GM18873 (cell line): ENCODE data around the gene SH3RF3.

Experiments used
- ATAC-seq: cut with Tn5 transposase; IDR thresholded peaks from one replicate; pipeline ENCODE4 v1.9.1; 2021; ENCODE audit warnings: mild to moderate bottlenecking, moderate library complexity, moderate number of reproducible peaks; ENCODE audit not compliant: unreplicated experiment, low FRiP score

Gene SH3RF3

DNA sequence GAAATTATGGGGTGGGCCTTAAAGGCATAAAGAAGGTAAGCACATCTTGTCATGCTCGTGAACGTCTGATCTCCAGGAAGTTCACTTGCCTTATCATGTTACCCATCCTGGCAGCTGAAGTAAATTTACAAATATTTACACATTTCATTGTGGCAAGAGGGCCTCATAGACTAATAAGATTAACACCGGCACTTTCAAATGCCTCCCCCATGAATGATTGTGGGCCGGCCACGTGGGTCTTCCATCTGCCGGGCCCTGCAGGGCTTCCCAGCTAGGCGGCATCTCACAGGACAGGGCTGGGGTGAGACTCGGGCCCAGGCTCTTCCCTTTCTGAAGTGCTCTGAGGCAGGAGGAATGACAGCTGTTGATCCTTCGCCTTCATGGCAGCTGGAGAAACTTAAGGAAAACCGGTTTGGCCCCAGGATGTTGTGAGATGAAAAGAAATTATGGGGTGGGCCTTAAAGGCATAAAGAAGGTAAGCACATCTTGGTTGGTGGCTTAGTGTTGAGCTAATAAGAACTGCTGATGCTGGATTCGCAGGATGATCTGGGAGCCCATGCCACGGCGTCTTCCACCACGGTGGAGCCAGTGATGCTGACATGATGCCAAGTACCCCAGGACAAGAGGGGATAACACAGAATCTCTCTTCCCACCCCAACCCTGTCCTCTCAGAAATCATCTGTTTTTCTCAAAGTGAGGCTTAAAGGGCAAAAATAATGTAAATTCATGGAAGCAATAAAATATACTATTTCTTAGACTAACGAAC is 308.5 kb downstream of the SH3RF3 start:
- no peak for ATAC-seq

DNA sequence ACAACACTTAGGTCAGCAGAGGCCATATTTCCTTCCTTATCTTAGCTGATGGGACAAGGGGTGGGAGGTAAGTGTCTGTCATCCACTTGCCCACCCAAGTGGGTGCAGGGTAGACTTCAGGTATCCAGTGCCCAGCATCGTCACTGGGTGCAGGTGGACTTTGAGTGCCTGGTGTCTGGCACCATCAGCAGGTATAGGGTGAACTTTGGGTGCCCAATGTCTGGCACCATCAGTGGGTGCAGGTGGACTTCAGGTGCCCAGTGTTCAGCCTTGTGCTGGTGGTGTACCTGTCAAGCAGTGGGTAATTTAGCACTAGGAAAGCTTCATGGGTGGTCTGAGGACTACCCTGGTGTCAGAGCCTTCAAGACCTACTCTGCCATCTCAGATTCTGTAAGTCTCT is 309.1 kb downstream of the SH3RF3 start:
- no peak for ATAC-seq

DNA sequence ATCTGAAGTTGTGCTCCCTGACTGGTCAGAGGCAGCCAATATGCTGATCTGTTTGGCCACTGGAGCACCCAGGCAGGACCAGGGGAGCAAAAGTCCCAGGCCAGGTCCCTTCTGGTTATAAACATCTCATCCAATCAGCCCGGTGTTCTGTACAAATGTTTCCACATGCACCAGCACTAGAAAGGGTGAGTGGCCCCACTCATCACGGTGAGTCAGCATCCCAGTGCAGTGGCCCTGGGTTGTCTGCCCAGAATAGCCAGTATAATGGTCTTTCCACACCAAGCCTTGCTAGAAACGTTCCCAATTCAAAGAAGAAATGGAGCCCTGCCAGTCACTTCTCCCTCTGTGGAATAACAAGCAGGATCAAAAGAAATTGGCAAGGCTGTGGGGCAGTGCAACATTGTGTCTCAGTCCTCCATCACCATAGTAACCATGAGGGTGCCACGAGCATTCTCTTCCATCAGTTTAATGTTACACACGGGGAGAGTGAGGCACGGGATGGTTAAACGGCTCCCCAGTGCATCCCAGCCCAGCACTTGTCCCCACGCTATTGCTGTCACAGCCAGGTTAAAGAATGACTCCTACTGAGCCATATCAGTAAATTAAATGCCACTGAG is 309.9 kb downstream of the SH3RF3 start:
- no peak for ATAC-seq

DNA sequence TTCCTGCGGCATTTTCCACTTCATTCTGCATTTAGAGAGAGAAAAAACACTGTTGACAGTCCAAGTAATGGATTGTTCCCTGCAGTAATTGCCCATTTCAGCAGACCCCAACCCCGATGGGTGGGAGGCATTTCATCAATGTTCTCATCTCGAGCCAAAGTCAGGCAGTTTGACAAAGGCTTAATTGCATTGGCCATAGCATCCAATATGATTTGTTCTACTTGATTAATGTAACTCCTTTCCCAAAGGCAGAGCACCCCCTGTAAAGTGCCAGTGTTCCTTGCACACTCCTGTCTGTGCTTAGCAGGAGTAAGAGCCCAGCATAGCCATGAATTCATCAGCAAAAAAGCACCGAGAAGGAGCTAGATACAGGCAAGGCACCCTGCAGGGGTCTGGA is 310.4 kb downstream of the SH3RF3 start:
- ATAC-seq = no peak

DNA sequence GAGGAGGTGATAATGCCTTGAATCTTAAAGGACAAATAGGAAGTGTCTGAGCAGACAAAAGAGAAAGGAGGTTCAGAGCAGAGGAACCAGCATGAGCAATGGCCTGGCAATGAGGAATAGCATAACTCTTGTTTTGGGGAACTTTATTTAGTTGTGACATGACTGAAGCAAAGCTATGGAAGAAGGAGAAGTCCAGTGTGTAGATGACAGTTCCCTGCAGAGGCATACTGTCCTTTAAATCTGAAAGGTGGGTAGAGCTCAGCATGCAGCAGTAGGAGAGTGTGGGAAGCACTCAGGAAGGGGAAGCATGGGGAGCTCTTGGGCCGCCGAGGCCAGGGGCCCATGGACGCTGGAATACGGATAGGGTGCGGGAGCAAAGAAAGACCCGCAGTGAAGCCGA is 311.0 kb downstream of the SH3RF3 start:
- ATAC-seq = no peak

- no peak for ATAC-seq
Measured at GRCh38 chr2:109440499-109441156, 311.6 kb downstream of the SH3RF3 start.

GRCh38 chr2:109442715-109443319 is 313.8 kb downstream of the SH3RF3 start:
- ATAC-seq = no peak

DNA sequence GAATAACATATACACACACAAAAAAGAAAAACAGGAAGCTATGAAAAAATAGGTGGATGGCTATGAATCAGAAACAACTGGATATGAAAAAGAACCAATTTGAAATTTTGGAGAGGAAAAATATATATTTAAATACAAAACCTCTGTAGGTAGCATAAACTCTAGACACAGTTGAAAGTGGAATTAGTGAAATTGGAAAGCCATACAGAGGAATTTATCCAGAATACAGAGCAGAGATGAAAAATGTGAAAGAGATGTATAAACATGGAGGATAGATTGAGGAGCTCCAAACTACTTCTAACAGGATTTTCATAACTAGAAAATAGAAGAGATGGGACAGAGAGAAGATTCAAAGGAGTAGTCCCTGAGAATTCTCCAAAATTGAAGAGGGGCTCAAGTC is 315.9 kb downstream of the SH3RF3 start:
- ATAC-seq = no peak

DNA sequence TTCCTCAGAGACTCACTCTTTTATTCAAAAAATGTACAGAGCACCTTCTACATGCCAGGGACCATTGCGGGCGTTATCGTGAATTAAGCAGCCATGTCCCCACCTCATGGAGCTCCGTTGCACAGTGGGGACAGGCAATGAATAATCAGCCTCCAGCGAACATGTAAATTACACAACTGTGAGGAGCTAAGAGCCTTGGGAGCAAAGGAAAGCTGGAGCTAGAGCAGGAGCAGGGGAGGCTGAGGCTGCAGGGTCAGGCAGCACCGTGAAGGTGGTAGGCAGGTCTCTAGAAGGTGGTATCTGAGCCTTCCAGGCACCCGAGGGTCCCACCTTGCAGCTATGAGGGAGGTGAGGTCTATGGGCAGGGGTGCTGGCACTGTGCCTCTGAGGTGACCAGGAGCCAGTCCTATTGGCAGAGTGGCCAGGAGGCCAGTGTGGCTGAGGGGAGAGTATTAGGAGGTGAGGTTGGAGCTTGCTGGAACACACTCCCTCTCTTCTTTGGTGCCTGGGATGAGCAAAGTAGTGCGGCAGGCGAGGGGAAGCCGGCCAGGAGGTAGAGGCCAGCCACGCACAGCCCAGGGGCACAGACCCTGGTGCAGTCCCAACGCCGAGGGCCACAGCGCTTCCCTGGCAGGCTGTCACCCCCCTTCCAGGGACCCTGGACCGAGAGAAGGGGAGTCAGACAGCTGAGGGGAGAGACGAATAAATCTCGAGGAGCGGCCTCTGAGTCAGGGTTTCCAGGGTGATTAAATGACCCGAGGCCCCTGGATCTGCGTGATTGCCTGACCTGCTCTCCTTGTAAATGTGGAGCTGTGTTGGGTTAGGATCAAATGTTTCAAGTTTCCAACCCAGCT is 317.5 kb downstream of the SH3RF3 start:
- ATAC-seq = no peak

GRCh38 chr2:109447251-109447661 is 318.3 kb downstream of the SH3RF3 start:
- no peak for ATAC-seq

DNA sequence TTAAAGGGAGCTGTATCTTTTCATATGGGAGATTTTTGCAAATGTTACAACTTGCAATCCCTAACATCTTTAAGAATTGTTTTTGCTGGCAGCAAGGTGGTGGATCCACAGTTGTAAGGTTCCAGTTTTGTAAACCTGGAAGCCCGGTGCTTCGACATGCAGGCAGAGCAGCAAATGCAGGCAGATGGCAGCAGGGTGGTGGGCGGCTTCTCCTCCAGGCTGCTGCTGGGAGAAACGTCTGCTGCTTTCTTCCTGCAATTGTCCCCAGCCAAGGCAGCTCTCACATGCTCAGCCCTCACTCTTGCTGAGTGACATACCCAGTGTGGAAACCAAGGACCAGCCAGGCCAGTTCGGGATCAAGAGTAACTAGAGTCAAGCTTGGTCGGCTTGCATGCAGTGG is 318.8 kb downstream of the SH3RF3 start:
- no peak for ATAC-seq

- ATAC-seq = no peak
Measured at GRCh38 chr2:109448207-109448606, 319.2 kb downstream of the SH3RF3 start.

DNA sequence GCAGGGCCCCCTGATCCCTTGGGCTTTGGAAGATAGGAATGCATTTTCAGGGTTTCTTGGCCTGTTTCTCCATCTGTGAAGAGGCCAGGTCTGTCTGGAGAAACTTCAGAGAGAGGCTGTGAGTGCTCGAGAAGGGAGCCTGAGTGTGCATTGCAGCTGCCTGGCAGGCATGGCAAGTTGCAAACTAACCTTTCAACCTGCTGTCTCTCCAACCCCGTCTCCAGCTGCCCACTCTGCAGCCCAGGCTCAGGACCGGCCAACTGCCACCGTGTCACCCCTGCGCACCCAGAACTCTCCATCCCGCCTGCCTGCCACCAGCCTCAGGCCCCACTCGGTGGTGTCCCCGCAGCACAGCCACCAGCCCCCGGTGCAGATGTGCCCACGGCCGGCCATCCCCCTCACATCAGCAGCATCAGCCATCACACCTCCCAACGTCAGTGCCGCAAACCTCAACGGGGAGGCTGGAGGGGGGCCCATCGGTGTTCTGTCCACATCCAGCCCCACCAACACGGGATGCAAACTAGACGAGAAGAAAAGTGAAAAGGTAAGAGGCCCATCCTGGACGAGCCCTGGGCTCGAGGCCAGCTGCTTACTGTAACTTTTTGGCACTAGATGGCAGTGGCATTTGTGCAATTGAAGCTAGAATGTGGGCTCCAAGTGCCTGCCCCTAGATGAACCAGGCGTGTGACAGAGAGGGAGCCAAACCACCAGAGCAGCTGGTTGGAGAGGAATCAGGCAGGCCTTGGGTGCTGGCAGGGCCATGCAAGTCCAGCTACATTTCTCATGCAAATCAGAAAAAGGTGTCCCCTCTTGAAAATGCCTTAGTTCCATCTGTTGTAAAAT is 320.2 kb downstream of the SH3RF3 start:
- ATAC-seq = no peak

DNA sequence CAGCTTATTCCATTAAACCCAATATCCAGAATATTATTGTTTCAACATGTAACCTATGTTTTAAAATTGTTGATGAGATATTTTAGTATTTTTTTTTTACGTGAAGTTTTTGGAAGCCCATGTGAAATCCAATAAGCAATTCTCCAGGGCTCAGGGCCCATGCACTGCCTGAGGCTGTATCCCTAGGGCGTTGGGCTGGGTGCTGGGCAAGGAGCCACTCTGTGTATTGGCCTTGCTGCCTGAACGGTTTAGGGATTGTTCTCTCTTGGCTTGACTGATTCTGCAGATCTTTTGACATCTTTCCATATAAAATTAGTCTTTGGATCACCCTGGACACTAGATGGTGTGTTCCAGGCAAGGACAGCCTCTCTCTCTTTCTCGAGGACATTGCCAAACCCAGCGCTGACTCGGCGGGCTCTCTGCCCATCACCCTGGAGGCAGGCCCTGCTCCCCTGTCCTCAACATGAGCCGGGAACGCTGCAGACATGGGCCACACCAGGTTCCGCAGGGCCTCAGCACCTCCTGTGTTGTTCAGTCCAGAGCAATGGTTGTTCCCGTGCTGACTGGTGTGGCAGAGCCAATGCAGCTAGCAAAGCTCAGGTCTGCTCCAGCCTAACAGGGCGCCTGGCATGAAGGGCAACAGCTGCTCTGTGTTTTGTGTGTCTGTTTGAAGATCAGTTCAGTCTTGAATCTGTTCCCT is 321.7 kb downstream of the SH3RF3 start:
- ATAC-seq = no peak

GRCh38 chr2:109451671-109452070 is 322.7 kb downstream of the SH3RF3 start:
- ATAC-seq = no peak

GRCh38 chr2:109452318-109453305 is 323.6 kb downstream of the SH3RF3 start:
- ATAC-seq = no peak

DNA sequence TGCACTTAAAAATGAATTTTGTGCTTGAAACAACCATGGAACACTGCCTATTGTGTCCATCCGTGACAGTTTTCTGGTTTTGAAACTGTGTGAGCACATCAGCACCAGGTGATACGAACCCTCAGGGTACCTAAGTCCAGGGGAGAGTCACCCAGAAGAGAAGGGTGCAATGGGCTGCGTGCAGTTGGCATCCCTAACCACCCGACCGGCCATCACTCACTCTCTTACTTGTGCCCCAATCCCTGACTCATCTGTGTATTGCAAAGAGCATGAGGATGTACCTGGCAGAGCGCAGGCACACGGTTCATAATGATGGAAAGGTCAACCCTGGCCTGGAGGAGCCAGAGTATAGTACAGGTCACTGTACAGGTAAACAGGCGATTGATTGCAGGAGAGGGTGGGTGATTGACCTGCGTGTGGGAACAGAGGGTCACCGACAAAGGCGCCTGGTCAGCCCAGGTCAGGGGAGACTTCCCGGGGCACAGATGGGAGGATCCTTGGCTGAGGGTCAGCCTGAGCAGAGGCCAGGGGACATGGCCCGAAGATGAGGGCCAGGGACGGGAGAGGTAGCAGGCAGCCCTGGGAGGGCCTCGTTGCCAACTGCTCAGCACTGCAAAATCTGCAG is 324.5 kb downstream of the SH3RF3 start:
- ATAC-seq = no peak
